ENCODE data around the gene NCKAP5. TPM values are rescaled to one million over a fixed set of nuclear protein-coding genes. Genes with fewer than 3 reads are reported as not detected.

NCKAP5 gene
- total RNA-seq, 1 donor from 2014 or later, result 4.6 TPM

DNA sequence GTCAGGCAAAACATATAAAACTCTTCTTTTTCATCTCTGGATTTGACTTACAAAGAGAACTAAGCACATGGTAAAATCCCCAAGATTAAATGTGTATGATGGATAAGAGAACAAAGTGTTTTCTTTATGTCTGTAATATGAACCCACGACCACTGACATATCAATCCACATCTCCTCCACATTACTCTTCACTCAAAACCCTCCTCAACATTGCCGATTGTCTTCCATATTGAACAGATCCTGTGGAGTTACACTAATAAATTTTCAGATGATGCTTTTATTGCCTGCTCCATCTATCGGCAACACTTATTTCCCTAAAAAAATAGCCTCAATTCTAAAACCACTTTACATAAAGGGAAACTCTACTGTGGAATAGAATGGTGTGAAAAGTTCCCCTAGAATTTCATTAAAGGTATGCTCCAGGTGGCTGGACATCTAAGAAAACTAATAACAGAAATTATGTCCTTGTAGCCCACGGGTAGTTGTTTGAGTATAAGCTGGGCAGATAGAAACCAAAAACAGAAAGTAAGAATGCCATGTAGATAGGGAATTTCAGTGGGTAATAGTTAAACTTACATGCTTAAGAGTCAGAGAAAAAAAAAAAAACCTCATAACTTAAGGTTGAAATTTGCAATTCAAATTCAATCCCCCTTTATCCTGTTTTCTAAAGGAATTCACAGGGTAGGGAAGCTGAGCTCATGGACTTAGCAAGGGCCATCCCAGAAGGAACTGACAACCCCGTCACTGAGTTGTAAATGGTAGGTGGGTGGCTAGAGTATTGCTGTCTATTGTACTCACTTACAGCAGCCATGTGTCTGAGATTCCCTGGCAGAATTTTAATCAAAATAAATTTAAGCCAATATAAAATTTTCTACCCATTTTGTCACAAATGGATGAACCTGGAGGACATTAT, 592.8 kb downstream of the NCKAP5 start:
- no peak for ATAC-seq
- DNase-seq (ENCODE audit: low spot score), result no peak

- DNase-seq (ENCODE audit: low spot score) (no peak), ATAC-seq (peak; percentile 26)
These were observed 593.7 kb downstream of the NCKAP5 start for GRCh38 chr2:132974467-132975095.

- no peak for DNase-seq (ENCODE audit: low spot score)
- ATAC-seq, result no peak
These were observed 596.8 kb downstream of the NCKAP5 start for GRCh38 chr2:132971310-132972061.

GRCh38 chr2:132969371-132969985, 598.8 kb downstream of the NCKAP5 start:
- no peak for ATAC-seq
- no peak for DNase-seq (ENCODE audit: low spot score)

GRCh38 chr2:132965460-132965859, 602.8 kb downstream of the NCKAP5 start:
- no peak for ATAC-seq
- DNase-seq (ENCODE audit: low spot score), result no peak

GRCh38 chr2:132963161-132963560, 605.1 kb downstream of the NCKAP5 start:
- ATAC-seq, result no peak

GRCh38 chr2:132958887-132959286, 609.4 kb downstream of the NCKAP5 start:
- no peak for ATAC-seq
- no peak for DNase-seq (ENCODE audit: low spot score)

More at GRCh38 chr2:132963161-132963560, 605.1 kb downstream of the NCKAP5 start:
- no peak for DNase-seq (ENCODE audit: low spot score)

DNA sequence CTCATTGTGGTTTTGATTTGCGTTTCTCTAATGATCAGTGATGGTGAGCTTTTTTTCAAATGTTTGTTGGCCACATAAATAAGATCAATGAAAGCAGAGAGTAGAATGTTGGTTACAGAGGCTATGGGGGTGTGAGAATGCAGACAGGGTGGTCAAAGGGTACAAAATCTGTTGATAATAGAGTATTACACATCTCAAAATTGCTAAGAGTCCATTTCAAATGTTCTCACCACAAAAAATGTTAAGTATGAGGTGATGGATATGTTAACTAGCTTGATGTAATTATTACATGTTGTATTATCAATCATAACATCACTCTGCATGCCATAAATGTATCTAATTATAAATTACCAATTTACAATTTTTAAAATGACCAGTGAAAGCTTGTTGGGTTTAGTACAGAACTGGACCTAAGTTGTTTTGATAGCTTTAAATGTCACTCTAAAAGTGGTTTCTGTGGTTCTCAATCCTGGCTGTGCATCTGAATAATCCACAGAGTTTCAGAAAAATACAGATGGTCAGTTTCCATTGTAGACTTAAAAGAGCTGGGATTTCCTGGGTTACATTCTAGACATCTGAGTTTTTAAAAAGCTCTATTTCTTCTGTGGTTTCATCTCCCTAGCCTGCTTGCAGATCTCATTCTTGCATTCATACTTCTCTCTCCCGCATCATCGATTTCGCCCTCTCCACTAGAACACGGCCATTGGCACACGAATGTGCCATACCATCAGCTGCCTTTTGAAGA, 612.2 kb downstream of the NCKAP5 start:
- no peak for DNase-seq (ENCODE audit: low spot score)
- no peak for ATAC-seq

- ATAC-seq, result no peak
- no peak for DNase-seq (ENCODE audit: low spot score)
These were observed 614.5 kb downstream of the NCKAP5 start for GRCh38 chr2:132953771-132954170.

DNA sequence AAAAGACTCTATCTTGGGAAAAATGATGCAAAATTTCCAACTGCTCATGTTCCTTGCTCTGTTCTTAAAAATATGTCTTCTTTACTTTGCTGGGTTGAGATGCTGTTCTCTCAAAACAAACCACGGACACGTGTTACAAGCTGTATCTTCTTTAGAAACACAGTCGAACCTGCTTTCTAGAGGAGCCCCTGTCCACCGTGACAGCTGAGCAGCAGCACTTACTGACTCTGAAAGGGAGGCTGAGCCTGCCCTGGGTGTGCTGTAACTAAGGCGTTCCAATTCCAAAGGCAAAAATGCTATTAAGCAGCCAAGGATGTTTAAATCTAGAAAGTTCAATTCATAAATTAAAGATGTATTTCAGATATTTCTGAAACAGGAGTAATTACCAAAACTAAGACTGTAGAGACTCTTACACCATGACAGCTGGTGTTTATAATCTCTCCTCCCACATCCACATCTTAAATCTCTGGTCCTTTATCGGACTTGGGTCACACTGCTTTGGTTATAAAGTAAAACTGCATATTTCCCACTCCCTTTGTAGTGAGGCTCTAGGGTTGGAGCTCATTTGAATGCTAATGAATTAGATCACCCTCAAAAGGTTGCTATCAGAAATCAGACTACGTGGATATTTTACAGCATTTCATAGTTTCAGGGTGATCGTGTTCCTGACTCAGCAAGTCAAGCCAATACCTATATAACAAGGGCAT, 617.1 kb downstream of the NCKAP5 start:
- ATAC-seq, result no peak
- no peak for DNase-seq (ENCODE audit: low spot score)

- ATAC-seq (no peak), DNase-seq (ENCODE audit: low spot score) (no peak)
These were observed 619.2 kb downstream of the NCKAP5 start for GRCh38 chr2:132949108-132949507.

DNA sequence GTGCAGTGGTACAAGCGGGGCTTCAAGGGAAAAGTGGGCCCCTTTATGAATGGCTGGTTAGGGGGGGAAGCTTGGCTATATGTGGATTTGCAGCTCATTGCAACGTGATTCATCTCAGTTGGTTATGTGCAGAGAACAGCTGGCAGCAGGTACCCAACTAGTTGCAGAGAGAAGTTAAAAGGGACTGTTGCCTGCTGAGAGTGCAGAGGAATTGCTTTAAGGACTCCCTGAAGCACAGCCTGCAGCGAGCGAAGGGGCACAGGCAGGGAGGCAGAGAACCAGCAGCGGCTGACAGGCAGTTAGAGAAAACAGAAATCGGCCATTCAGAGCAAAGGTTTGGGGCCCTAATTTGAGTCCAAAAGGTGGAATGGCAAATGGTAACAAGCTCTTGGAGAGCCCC, 620.1 kb downstream of the NCKAP5 start:
- no peak for DNase-seq (ENCODE audit: low spot score)
- no peak for ATAC-seq

DNA sequence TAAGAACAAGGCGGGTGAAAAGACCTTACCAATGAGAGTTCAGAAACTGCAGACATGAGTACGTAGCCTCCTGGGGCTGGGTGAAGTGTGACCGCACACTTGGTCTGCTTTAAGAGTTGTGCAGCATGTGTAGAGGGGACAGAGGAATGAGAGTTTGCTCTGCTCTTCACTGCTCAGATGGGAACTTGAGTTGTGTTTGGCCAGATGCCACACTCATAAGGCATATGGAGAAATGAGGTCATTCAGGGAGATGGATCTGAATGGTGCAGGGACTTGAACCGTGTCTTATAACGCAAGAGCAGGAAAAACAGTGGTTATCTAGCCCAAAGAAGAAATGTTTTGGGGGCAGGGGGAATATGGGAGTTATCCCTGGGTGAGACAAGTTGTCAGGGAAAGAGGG, 624.4 kb downstream of the NCKAP5 start:
- no peak for ATAC-seq
- no peak for DNase-seq (ENCODE audit: low spot score)

- DNase-seq (ENCODE audit: low spot score), result no peak
- no peak for ATAC-seq
These were observed 626.8 kb downstream of the NCKAP5 start for GRCh38 chr2:132941296-132942020.

GRCh38 chr2:132937629-132938028, 630.6 kb downstream of the NCKAP5 start:
- DNase-seq (ENCODE audit: low spot score) (no peak), ATAC-seq (no peak)

DNA sequence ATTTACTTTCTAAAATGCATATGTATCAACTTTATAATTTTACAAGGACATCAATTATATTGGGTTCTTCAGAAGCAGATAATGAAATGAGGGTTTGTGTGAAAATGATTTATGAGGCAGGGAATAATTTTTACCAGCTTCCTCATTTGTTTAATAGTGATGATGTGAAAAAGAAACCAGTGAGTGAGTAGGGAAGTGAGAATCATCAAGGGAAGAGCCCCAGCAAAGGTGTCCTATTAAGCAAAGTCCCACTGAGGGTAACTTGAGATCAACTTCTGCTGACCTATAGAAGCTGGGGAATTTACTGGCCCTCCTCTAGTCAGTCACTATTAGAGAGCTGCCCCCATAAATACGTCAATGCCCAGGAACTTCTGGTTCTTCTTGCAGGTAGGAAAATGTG, 631.5 kb downstream of the NCKAP5 start:
- no peak for DNase-seq (ENCODE audit: low spot score)
- no peak for ATAC-seq

GRCh38 chr2:132936261-132936660, 632.0 kb downstream of the NCKAP5 start:
- DNase-seq (ENCODE audit: low spot score), result no peak
- no peak for ATAC-seq

DNA sequence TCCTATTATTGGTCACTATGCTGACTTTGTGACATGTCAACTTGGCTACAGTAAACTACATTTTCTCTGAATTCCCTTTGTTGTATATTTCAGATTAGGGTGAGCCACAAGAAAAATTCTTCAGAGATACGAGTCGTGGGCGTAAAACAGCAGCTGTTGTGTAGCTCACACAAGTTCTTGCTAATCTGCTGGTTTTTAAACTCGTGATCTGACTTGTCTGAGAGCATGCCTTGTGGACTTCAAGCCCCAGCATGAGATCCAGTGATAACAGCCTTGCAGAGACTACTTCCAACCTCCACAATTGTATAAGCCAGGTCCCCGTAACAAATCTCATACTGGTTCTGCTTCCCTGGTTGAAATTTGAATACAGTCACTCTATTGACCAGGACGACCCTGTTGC, 638.5 kb downstream of the NCKAP5 start:
- DNase-seq (ENCODE audit: low spot score), result no peak
- no peak for ATAC-seq

DNA sequence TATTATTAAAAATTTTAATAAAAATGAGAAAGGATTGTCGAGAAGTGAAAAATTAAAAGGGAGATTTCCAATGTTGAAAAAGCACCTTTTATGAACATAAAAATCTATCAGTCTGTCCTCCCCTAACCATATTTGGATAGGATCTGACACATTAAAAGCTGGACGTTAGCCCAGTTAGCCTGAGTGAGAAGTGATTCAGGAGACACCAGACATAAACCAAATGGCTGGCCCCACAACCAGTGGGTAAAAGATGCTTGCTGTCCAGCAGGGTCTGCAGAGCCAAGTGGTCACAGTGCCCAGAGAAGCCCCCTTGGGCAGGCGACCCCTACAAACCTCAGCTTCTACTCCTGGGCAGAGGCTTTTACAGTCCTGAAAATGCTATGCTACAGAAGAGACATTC, 644.5 kb downstream of the NCKAP5 start:
- no peak for DNase-seq (ENCODE audit: low spot score)
- ATAC-seq, result no peak

Measured in left lobe of liver (tissue), 2 donors.